IMR-90 (cell line): ENCODE measurements around the gene SPPL2A. TPM values are rescaled to one million over a fixed set of nuclear protein-coding genes. Genes with fewer than 3 reads are reported as not detected.
A peak's percentile ranks its signal among the peaks of the same experiment; 100 is the strongest.

Experiments
- ATAC-seq: fragments of 200-7000 bp; cut with Tn5 transposase; 2 replicates; pipeline ENCODE4 v1.9.1; 2020; ENCODE audit warnings: low read depth, mild to moderate bottlenecking, moderate library complexity
- BruUV-seq: library from RNA; stranded (reverse); fragments of 400-500 nt; replicated peaks from 2 replicates; lab custom pipeline; 2021; lab: Mats Ljungman, UMichigan
- CTCF ChIA-PET: fragments of 300-600 bp; formaldehyde crosslinking; extraction: SDS; loops from one replicate; lab custom pipeline; 2021; ENCODE audit warnings: antibody characterized with exemption; lab: Yijun Ruan, JAX
- POLR2A ChIA-PET: fragments of 300-600 bp; sonication (Branson Sonifier 250); formaldehyde crosslinking; loops from one replicate; lab custom pipeline; 2022; ENCODE audit warnings: antibody characterized with exemption; ENCODE audit not compliant: unreplicated experiment; lab: Charles Lee
- DNase-seq: peaks from one replicate; pipeline ENCODE4 v3.0.0; 2013
- H2AFZ ChIP-seq: replicated peaks from 2 replicates; pipeline ENCODE3; 2013; ENCODE audit warnings: low read length, mild to moderate bottlenecking; ENCODE audit not compliant: poor library complexity
- H2AK5ac ChIP-seq: 2 replicates; pipeline ENCODE4 v1.6.1; 2013; ENCODE audit warnings: low read depth, low read length, inconsistent platforms
- H2AK9ac ChIP-seq: replicated peaks from 2 replicates; pipeline ENCODE3; 2013; ENCODE audit warnings: mild to moderate bottlenecking, low read depth, low read length, moderate library complexity; ENCODE audit not compliant: poor library complexity
- H2BK120ac ChIP-seq: 2 replicates; pipeline ENCODE4 v1.6.1; 2013; ENCODE audit warnings: low read depth, low read length, inconsistent platforms
- H2BK15ac ChIP-seq: 3 replicates; pipeline ENCODE4 v1.6.1; 2013; ENCODE audit warnings: low read depth, low read length, inconsistent platforms
- H2BK20ac ChIP-seq: 2 replicates; pipeline ENCODE4 v1.6.1; 2013; ENCODE audit warnings: low read depth, mild to moderate bottlenecking, inconsistent platforms, low read length, moderate library complexity
- H2BK5ac ChIP-seq: 2 replicates; pipeline ENCODE4 v1.6.1; 2013; ENCODE audit warnings: mild to moderate bottlenecking, low read depth, low read length, inconsistent platforms; ENCODE audit not compliant: poor library complexity, severe bottlenecking
- H3K14ac ChIP-seq: replicated peaks from 2 replicates; pipeline ENCODE4 v1.6.1; 2013; ENCODE audit warnings: low read depth, low read length, inconsistent platforms
- H3K18ac ChIP-seq: 2 replicates; pipeline ENCODE4 v1.6.1; 2013; ENCODE audit warnings: low read depth, low read length, control low read depth
- H3K23ac ChIP-seq: 2 replicates; pipeline ENCODE4 v1.6.1; 2013; ENCODE audit warnings: low read depth, low read length, inconsistent platforms
- H3K27ac ChIP-seq: 2 replicates; pipeline ENCODE4 v1.5.1; 2013; ENCODE audit warnings: mild to moderate bottlenecking, control low read depth, low read length; ENCODE audit not compliant: insufficient read depth
- H3K27me3 ChIP-seq: 2 replicates; pipeline ENCODE4 v1.6.1; 2013; ENCODE audit warnings: low read length; ENCODE audit not compliant: control insufficient read depth, insufficient read depth
- H3K36me3 ChIP-seq: 2 replicates; pipeline ENCODE4 v1.6.1; 2013; ENCODE audit warnings: low read length, mixed read lengths; ENCODE audit not compliant: control insufficient read depth, insufficient read depth
- H3K4ac ChIP-seq: 2 replicates; pipeline ENCODE4 v1.6.1; 2013; ENCODE audit warnings: low read depth, low read length, inconsistent platforms
- H3K4me1 ChIP-seq: 2 replicates; pipeline ENCODE4 v1.6.1; 2013; ENCODE audit warnings: low read length, mixed read lengths; ENCODE audit not compliant: control insufficient read depth, insufficient read depth
- H3K4me2 ChIP-seq: 2 replicates; pipeline ENCODE4 v1.6.1; 2013; ENCODE audit warnings: low read depth, mild to moderate bottlenecking, control low read depth, low read length, moderate library complexity
- H3K4me3 ChIP-seq: 2 replicates; pipeline ENCODE4 v1.5.1; 2013; ENCODE audit warnings: low read depth, mild to moderate bottlenecking, control low read depth, low read length, moderate library complexity; ENCODE audit not compliant: insufficient read depth
- H3K56ac ChIP-seq: 2 replicates; pipeline ENCODE4 v1.6.1; 2013; ENCODE audit warnings: low read length, inconsistent platforms; ENCODE audit not compliant: insufficient read depth; ENCODE audit errors: extremely low read depth
- H3K79me1 ChIP-seq, 2 experiments: 2 replicates each; pipeline ENCODE4 v1.6.1; 2013; ENCODE audit warnings: low read length in 2 of 2, inconsistent platforms in 1 of 2, low read depth in 1 of 2
- H3K9ac ChIP-seq: 2 replicates; pipeline ENCODE4 v1.6.1; 2013; ENCODE audit warnings: low read depth, low read length, control low read depth
- H3K9me1 ChIP-seq: 2 replicates; pipeline ENCODE4 v1.6.1; 2013; ENCODE audit warnings: low read length, inconsistent platforms; ENCODE audit not compliant: insufficient read depth
- H3K9me3 ChIP-seq: 2 replicates; pipeline ENCODE4 v1.6.1; 2013; ENCODE audit warnings: low read length; ENCODE audit not compliant: control insufficient read depth, insufficient read depth
- H4K20me1 ChIP-seq: 2 replicates; pipeline ENCODE4 v1.6.1; 2013; ENCODE audit warnings: low read length, inconsistent platforms; ENCODE audit not compliant: insufficient read depth
- H4K5ac ChIP-seq: 2 replicates; pipeline ENCODE4 v1.6.1; 2013; ENCODE audit warnings: mild to moderate bottlenecking, low read depth, low read length, control low read depth
- H4K8ac ChIP-seq, 2 experiments: 2 replicates each; pipeline ENCODE4 v1.6.1; 2013; ENCODE audit warnings: low read depth in 2 of 2, low read length in 2 of 2, control low read depth in 1 of 2, inconsistent platforms in 1 of 2
- H4K91ac ChIP-seq: 2 replicates; pipeline ENCODE4 v1.6.1; 2013; ENCODE audit warnings: low read depth, low read length, inconsistent platforms; ENCODE audit not compliant: insufficient read depth
- CEBPB ChIP-seq: IDR thresholded peaks from 2 replicates; pipeline ENCODE4 v1.6.1; 2012; ENCODE audit warnings: low read depth, low read length, improper control_type of control experiment
- CHD1 ChIP-seq: IDR thresholded peaks from 2 replicates; pipeline ENCODE4 v1.6.1; 2012; ENCODE audit warnings: low read depth, low read length, improper control_type of control experiment
- NFE2L2 ChIP-seq: fragments of 150-350 bp; IDR thresholded peaks from 2 replicates; pipeline ENCODE4 v1.6.1; 2016; ENCODE audit warnings: low read depth, mild to moderate bottlenecking, low read length
- SMC3 ChIP-seq: fragments of 150-350 bp; IDR thresholded peaks from 2 replicates; pipeline ENCODE4 v1.6.1; 2016; ENCODE audit warnings: low read depth, mild to moderate bottlenecking, antibody characterized with exemption, low read length, moderate library complexity
- WGBS, 2 experiments: methylation state at CpG; one replicate each; pipeline versions ENCODE4 v1.1.5 to v1.1.7; 2013; ENCODE audit warnings: missing lambda C conversion rate in 2 of 2; ENCODE audit not compliant: insufficient read length in 1 of 2; ENCODE audit errors: extremely low coverage in 2 of 2; 5-methylcytosine and 5-hydroxymethylcytosine counted together
- dilution Hi-C: fragments of 300-500 bp; cut with HindIII; formaldehyde crosslinking; loops from one replicate; pipeline ENCODE4 v1.14.3; 2018; ENCODE audit warnings: low sequenced_read_pairs; ENCODE audit not compliant: unreplicated experiment
- in situ Hi-C: fragments of 300-500 bp; cut with MboI; formaldehyde crosslinking; loops from 3 replicates; pipeline ENCODE4 v1.14.3; 2019; ENCODE audit warnings: low sequenced_read_pairs, inconsistent platforms, mixed read lengths
- intact Hi-C: fragments of 100-400 bp; cut with micrococcal nuclease; formaldehyde crosslinking; loops from 2 replicates; pipeline ENCODE4 v1.10.0; 2022
- polyA plus RNA-seq, 3 experiments: library from polyadenylated mRNA; depleted of rRNA; stranded (reverse); fragments of >200 nt; gene quantifications; 2 replicates each; pipeline ENCODE4 v1.2.3, GENCODE V29; 2012; ENCODE audit warnings: low replicate concordance in 1 of 3
- total RNA-seq: library from RNA; depleted of rRNA; stranded (reverse); fragments of >200 nt; gene quantifications from 2 replicates; pipeline ENCODE4 v1.2.3, GENCODE V29; 2012

Gene SPPL2A
- total and polyA plus RNA-seq, 2 of the 4 experiments (the other 2 are of a cell fraction) = 29.2 to 53.8 TPM

- no peak overlapping the region for H2BK120ac ChIP-seq
- 0 out of 2 replicates have a peak, but pooled peaks cover 1% of the 10 kb centered on the region for H3K27me3 ChIP-seq
- in situ Hi-C loops (no loop called here), intact Hi-C loops (no loop called here), dilution Hi-C loops (no loop called here)
- no peak overlapping the region for H3K4ac ChIP-seq
- H3K4me1 ChIP-seq = peaks cover 2% of the 10 kb centered on the region
- no CpG with 5 or more reads among the region's 2 CpGs for WGBS, 2 experiments
- H3K9me3 ChIP-seq = no peaks in the 10 kb centered on the region
- no peak overlapping the region for H2BK5ac ChIP-seq
- no peak overlapping the region for H4K5ac ChIP-seq
- no peak overlapping the region for H3K4me2 ChIP-seq
- H2AK9ac ChIP-seq = no peak overlapping the region
- no peak overlapping the region for H2AK5ac ChIP-seq
- no peaks in the 10 kb centered on the region for H3K79me1 ChIP-seq
- H3K4me3 ChIP-seq = no peak overlapping the region
- TF ChIP-seq NFE2L2 (no peak), SMC3 (no peak), CHD1 (no peak), CEBPB (peak; percentile 57)
- H3K14ac ChIP-seq = no peak overlapping the region
- no peak overlapping the region for H3K27ac ChIP-seq
- no peak overlapping the region for H2BK20ac ChIP-seq
- no peak overlapping the region for H3K23ac ChIP-seq
- ChIA-PET POLR2A (interaction anchor here (0.5 kb wide), 1 partner anchor 64 kb away, joined by 5 read pairs; no protein-coding TSS in a partner anchor), CTCF (interaction anchor here (1.0 kb wide), 1 partner anchor 10 kb away, joined by 5 read pairs; no protein-coding TSS in a partner anchor)
- H2BK15ac ChIP-seq = no peak overlapping the region
- DNase-seq (no peak), ATAC-seq (no peak)
- no peaks in the 10 kb centered on the region for H3K36me3 ChIP-seq
- no peak overlapping the region for H4K91ac ChIP-seq
- no peak overlapping the region for H2AFZ ChIP-seq
- no peak overlapping the region for H3K56ac ChIP-seq
- no peaks in the 10 kb centered on the region for H4K20me1 ChIP-seq
- no peak overlapping the region for H3K9ac ChIP-seq
- BruUV-seq = no TSS peak
- H3K9me1 ChIP-seq = no peaks in the 10 kb centered on the region
- H3K18ac ChIP-seq = no peak overlapping the region
- H4K8ac ChIP-seq = no peak overlapping the region
Measured at GRCh38 chr15:50786438-50786837, 20.9 kb upstream of the SPPL2A start.
